Measurements from ENCODE around the gene PHYHD1. TPM values are rescaled to one million over a fixed set of nuclear protein-coding genes. Genes with fewer than 3 reads are reported as not detected.

Gene PHYHD1
- polyA plus RNA-seq, 3 donors from 2014 or later = 2.7 to 7.1 (median 4.1) TPM

DNA sequence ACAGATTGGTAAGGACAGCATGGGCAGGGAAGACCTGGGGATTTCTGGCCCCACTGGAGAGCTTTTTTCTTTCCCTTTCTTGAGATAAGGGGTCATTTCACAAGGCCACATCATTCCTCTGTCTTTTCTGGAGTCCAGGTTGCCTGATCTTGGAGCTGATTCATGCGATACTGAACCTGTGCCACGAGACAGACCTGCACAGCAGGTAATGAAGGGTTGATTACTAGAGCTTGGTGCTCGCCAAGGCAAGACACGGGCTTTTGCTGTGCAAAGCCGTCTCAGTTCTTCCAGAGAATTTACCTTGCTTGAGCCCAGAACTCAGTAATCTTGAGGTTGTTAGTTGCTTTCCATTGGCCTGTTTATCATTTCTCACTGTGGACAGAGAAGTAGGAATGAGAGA, 65.9 kb downstream of the PHYHD1 start:
- no peak overlapping the region for H3K4me3 Mint-ChIP-seq
- DNase-seq = no peak
- no peak overlapping the region for H3K27ac Mint-ChIP-seq
- H3K4me1 Mint-ChIP-seq = no peaks in the 10 kb centered on the region
- H3K27me3 Mint-ChIP-seq (ENCODE audit: low read depth in 3 of 3) = no peaks in the 10 kb centered on the region
- peaks cover 27 to 55% (median 52%) of the 10 kb centered on the region in 3 donors for H3K36me3 Mint-ChIP-seq
- H3K9me3 Mint-ChIP-seq = no peaks in the 10 kb centered on the region

DNA sequence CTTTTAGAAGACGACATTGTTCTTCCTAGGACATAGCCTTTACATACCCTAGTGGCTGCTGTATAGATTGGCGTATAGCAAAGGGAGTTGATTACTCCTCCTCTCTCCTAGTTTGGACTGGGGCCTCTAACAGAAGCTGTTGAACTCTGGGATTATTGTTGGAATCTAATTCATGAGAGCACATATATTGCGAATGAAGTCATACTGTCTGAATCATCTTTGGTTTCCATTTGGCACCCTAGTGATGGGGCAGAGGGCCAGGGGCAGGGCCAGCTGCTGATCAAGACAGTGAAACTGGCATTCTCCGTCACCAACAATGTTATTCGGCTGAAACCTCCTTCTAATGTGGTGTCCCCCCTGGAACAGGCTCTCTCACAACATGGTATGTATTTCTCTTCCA, 67.0 kb downstream of the PHYHD1 start:
- H3K27ac Mint-ChIP-seq = no peak overlapping the region
- H3K4me3 Mint-ChIP-seq = no peak overlapping the region
- no peaks in the 10 kb centered on the region for H3K9me3 Mint-ChIP-seq
- H3K4me1 Mint-ChIP-seq = no peaks in the 10 kb centered on the region
- no peaks in the 10 kb centered on the region for H3K27me3 Mint-ChIP-seq (ENCODE audit: low read depth in 3 of 3)
- peaks cover 22 to 58% (median 52%) of the 10 kb centered on the region in 3 donors for H3K36me3 Mint-ChIP-seq
- no peak for DNase-seq

Other genes starting within 250 kb of the PHYHD1 start
- 100 to 1,000 TPM; 151 to 233 (median 232) TPM for gene SET, start 231.8 kb upstream of the PHYHD1 start, polyA plus RNA-seq
- 1 to 10 TPM; 2.1 to 3.9 (median 2.9) TPM for gene PKN3, start 218.5 kb upstream of the PHYHD1 start, polyA plus RNA-seq
- gene ZDHHC12, start 196.9 kb upstream of the PHYHD1 start, polyA plus RNA-seq = 10 to 100 TPM; 63.7 to 76.6 (median 66.6) TPM
- 10 to 100 TPM; 28.5 to 51.5 (median 43.0) TPM for gene ZER1, start 149.1 kb upstream of the PHYHD1 start, polyA plus RNA-seq
- gene TBC1D13, start 133.7 kb upstream of the PHYHD1 start, polyA plus RNA-seq = 10 to 100 TPM; 16.4 to 30.7 (median 19.4) TPM
- gene ENDOG, start 102.5 kb upstream of the PHYHD1 start, polyA plus RNA-seq = 10 to 100 TPM; 18.4 to 34.0 (median 24.7) TPM
- 10 to 100 TPM; 54.2 to 82.1 (median 64.7) TPM for gene SPOUT1, start 91.2 kb upstream of the PHYHD1 start, polyA plus RNA-seq
- gene KYAT1, start 39.0 kb upstream of the PHYHD1 start, polyA plus RNA-seq = 10 to 100 TPM in 1 of 3 donors, 1 to 10 TPM in 2; 9.6 to 10.1 (median 10.0) TPM
- gene LRRC8A, start 38.8 kb upstream of the PHYHD1 start, polyA plus RNA-seq = 10 to 100 TPM; 29.3 to 98.2 (median 34.6) TPM
- gene DOLK, start 26.6 kb downstream of the PHYHD1 start, polyA plus RNA-seq = 10 to 100 TPM in 1 of 3 donors, 1 to 10 TPM in 2; 9.5 to 18.0 (median 10.0) TPM
- gene NUP188, start 26.7 kb downstream of the PHYHD1 start, polyA plus RNA-seq = 10 to 100 TPM; 12.2 to 31.8 (median 18.6) TPM
- 10 to 100 TPM; 20.4 to 42.2 (median 24.1) TPM for gene SH3GLB2, start 107.3 kb downstream of the PHYHD1 start, polyA plus RNA-seq
- 1 to 10 TPM; 4.8 to 9.1 (median 6.9) TPM for gene MIGA2, start 115.6 kb downstream of the PHYHD1 start, polyA plus RNA-seq
- gene DOLPP1, start 160.1 kb downstream of the PHYHD1 start, polyA plus RNA-seq = 10 to 100 TPM in 2 of 3 donors, 1 to 10 TPM in 1; 9.0 to 13.1 (median 12.9) TPM
- 10 to 100 TPM in 2 of 3 donors, 1 to 10 TPM in 1; 9.8 to 22.4 (median 16.7) TPM for gene CRAT, start 189.8 kb downstream of the PHYHD1 start, polyA plus RNA-seq
- 10 to 100 TPM; 16.8 to 19.1 (median 19.0) TPM for gene PTPA, start 190.4 kb downstream of the PHYHD1 start, polyA plus RNA-seq